Testis (tissue), 3 donors: ENCODE results near the gene DMRT2. TPM values are rescaled to one million over a fixed set of nuclear protein-coding genes. Genes with fewer than 3 reads are reported as not detected.
A peak's percentile ranks its signal among the peaks of the same experiment; 100 is the strongest.

ENCODE experiments used
- DNase-seq: peaks from one replicate; pipeline ENCODE4 v3.0.0-alpha.2; 2019
- H3K27ac ChIP-seq, 2 donors: fragments of 200-600 bp; sonication (generic); one replicate each; pipeline ENCODE4 v1.5.1; 2019
- H3K27me3 ChIP-seq: fragments of 200-600 bp; sonication (generic); one replicate; pipeline ENCODE4 v1.5.1; 2019
- H3K36me3 ChIP-seq: fragments of 200-600 bp; sonication (generic); one replicate; pipeline ENCODE4 v1.5.1; 2017; ENCODE audit warnings: low read depth; ENCODE audit errors: missing control alignments
- H3K4me1 ChIP-seq: fragments of 200-600 bp; sonication (generic); one replicate; pipeline ENCODE4 v1.5.1; 2019
- H3K4me3 ChIP-seq, 2 donors: fragments of 200-600 bp; sonication (generic); one replicate each; pipeline ENCODE4 v1.5.1; 2017 to 2019
- H3K9me3 ChIP-seq: fragments of 200-600 bp; sonication (generic); one replicate; pipeline ENCODE4 v1.5.1; 2017
- POLR2A ChIP-seq: fragments of 450-650 bp; IDR thresholded peaks from one replicate; pipeline ENCODE4 v1.6.1; 2017; ENCODE audit warnings: antibody characterized with exemption, mild to moderate bottlenecking, moderate library complexity
- WGBS, 2 donors: methylation state at CpG; one replicate each; pipeline ENCODE4 v1.1.5; 2018; 5-methylcytosine and 5-hydroxymethylcytosine counted together
- intact Hi-C: fragments of 100-400 bp; cut with DNase I; formaldehyde crosslinking; loops from one replicate; pipeline ENCODE4 v1.15.1; 2023; ENCODE audit warnings: low total_unique reads
- polyA plus RNA-seq: library from polyadenylated mRNA; stranded (reverse); fragments of 350-450 nt; fragmentation: Illumina TruSeq; extraction: RNeasy Lipid Tissue Mini Kit (QIAGEN cat#74804); gene quantifications from one replicate; pipeline ENCODE4 v1.2.3, GENCODE V29; 2014; ENCODE audit warnings: low read depth, low replicate concordance; ENCODE audit not compliant: insufficient read depth
- total RNA-seq, 2 donors: library from RNA; depleted of rRNA; stranded (reverse); fragments of >200 nt; gene quantifications; one replicate each; pipeline ENCODE4 v1.2.3, GENCODE V29; 2016
- TF ChIP-seq, protein P1 (sequence below), 3 experiments: fragments of 450-650 bp in 2 of 3; fragments of 200-600 bp in 1 of 3; sonication (generic) in 1 of 3; IDR thresholded peaks; one replicate each; pipeline ENCODE4 v1.5.1; 2016 to 2019; ENCODE audit warnings: antibody characterized with exemption in 3 of 3, mild to moderate bottlenecking in 2 of 3, moderate library complexity in 1 of 3

DMRT2 gene
- total and polyA plus RNA-seq, 3 donors from 2014 or later: 1.7 to 4.6 (median 2.1) TPM

DNA sequence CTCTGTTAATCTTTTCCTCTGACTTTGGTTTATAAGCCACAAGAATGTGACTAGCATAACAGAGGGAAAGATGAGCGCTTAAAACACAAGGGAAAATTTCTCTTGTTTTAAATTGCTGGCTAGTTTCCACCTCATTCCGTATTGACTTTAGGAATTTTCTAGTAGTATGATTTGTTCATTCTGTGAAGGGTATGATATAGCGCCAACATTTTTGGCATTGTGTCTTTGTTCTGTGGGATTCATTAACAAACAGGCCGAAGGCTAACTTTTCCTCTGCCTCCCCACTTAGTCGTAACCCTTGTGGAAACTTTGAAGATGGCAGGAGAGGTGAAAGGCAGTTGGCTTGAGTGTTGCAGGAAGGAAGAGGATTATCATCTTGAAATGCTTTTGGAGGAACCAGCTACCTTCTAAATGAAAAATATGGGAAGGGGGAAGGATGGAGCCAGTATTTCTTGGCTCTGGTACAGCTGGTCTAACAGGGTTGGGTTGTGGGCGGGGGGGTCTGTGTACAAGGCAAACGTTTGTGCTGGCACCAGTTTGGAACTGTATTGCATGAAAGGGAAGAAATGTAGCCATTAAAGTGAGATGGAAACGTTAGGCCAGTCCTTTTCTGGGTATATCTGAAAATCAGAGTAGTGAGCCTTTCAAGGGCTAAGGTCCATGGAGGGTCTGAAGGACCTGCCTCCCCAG, 21.5 kb upstream of the DMRT2 start:
- intact Hi-C loops: no loop called here
- TF ChIP-seq, protein P1, sequence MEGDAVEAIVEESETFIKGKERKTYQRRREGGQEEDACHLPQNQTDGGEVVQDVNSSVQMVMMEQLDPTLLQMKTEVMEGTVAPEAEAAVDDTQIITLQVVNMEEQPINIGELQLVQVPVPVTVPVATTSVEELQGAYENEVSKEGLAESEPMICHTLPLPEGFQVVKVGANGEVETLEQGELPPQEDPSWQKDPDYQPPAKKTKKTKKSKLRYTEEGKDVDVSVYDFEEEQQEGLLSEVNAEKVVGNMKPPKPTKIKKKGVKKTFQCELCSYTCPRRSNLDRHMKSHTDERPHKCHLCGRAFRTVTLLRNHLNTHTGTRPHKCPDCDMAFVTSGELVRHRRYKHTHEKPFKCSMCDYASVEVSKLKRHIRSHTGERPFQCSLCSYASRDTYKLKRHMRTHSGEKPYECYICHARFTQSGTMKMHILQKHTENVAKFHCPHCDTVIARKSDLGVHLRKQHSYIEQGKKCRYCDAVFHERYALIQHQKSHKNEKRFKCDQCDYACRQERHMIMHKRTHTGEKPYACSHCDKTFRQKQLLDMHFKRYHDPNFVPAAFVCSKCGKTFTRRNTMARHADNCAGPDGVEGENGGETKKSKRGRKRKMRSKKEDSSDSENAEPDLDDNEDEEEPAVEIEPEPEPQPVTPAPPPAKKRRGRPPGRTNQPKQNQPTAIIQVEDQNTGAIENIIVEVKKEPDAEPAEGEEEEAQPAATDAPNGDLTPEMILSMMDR (IDR thresholded peaks at IDR 0.05): no peak
- no peak for TF ChIP-seq POLR2A
- Histone ChIP-seq H3K27ac (no peak overlapping the region), H3K27me3 (no peaks in the 10 kb centered on the region), H3K4me3 (no peak overlapping the region), H3K36me3 (no peaks in the 10 kb centered on the region), H3K9me3 (no peaks in the 10 kb centered on the region), H3K4me1 (no peaks in the 10 kb centered on the region)
- no peak for DNase-seq
- 64 to 70% methylated on average over 8 of the region's 8 CpGs for WGBS, 2 donors

DNA sequence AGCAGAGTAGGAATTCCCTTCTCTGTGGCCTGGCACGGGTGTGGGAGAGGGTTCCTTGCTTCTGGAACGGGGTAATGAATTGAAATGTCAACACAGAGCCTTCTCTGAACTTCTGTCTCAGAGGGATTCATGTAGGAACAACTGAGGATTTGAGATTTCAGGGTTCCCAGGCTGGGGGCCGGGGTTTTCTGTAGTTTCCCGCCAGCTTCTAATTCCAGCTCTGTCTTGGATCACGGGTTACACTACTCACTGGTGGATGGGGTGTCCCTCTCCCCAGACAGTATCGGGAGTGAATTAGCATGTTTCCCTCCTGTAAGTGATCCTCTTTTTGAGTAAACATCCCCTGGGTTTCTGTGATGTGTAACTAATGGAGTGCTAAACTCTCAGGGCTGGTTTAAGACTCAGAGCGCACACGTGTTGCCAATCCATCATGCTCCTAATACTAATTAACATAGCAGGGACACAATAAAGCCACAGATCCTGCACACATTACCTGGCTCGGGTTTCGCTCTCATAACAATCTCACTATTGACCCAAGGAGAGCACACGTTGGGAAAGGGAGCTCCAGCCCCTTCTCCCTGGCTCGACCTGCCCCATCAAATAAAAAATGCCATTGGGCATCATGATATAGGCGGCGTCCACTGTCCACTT, 18.1 kb upstream of the DMRT2 start:
- Histone ChIP-seq H3K27ac (no peak overlapping the region), H3K36me3 (no peaks in the 10 kb centered on the region), H3K4me1 (no peaks in the 10 kb centered on the region), H3K27me3 (no peaks in the 10 kb centered on the region), H3K4me3 (no peak overlapping the region), H3K9me3 (no peaks in the 10 kb centered on the region)
- WGBS, 2 donors: 68 to 73% methylated on average over 12 to 14 of the region's 14 CpGs
- DNase-seq: no peak
- intact Hi-C loops: no loop called here
- no peak for TF ChIP-seq POLR2A
- TF ChIP-seq, protein P1 (IDR thresholded peaks at IDR 0.05): no peak

DNA sequence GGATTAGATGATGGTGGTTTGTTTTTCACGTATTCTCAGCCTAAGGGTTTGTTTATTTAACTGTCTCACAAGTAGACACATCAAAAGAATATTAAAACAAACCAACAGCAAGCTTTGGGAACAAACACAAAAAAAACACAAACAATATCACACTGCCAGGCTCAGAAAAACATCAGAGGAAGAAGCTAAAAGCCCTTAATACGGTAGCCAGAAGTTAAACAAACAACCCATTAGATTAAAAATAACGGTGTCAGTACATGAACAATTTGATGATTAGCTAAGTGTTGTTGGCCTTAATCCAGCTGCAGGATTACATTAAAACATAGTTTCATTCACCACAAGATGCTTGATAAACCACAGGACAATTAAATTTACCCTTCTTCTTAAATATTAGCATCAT, 15.9 kb upstream of the DMRT2 start:
- H3K9me3 ChIP-seq: no peaks in the 10 kb centered on the region
- TF ChIP-seq, protein P1 (IDR thresholded peaks at IDR 0.05): no peak
- no peak for TF ChIP-seq POLR2A
- H3K27ac ChIP-seq: no peak overlapping the region
- intact Hi-C loops: no loop called here
- no peak for DNase-seq
- WGBS, 2 donors: 34 to 66% methylated on average over 3 of the region's 3 CpGs
- H3K27me3 ChIP-seq: no peaks in the 10 kb centered on the region
- no peaks in the 10 kb centered on the region for H3K4me1 ChIP-seq
- H3K36me3 ChIP-seq: no peaks in the 10 kb centered on the region
- H3K4me3 ChIP-seq: no peak overlapping the region

DNA sequence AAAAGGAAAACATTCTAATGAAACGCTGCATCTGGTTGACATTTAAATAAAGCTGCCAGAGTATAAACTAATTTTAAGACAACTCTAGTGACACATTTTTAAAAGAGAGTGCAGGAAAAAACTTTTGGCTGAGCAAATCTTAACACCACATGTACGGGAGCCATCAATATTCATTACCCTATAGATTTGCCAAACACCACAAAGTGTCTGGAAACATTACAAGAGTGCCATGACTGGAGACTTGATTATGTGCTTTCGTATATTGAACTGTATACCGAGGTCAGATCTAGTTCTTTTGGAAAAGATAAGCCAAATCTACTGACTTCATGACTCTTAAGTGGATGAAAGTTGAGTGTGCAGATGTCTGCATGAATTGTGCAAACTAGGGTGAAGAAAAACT, 10.6 kb upstream of the DMRT2 start:
- Histone ChIP-seq H3K27ac (no peak overlapping the region), H3K4me1 (no peaks in the 10 kb centered on the region), H3K4me3 (no peak overlapping the region), H3K27me3 (no peaks in the 10 kb centered on the region), H3K36me3 (no peaks in the 10 kb centered on the region), H3K9me3 (no peaks in the 10 kb centered on the region)
- intact Hi-C loops: no loop called here
- no peak for TF ChIP-seq POLR2A
- TF ChIP-seq, protein P1 (IDR thresholded peaks at IDR 0.05): no peak
- no peak for DNase-seq
- WGBS, 2 donors: 71 to 81% methylated on average over 4 of the region's 4 CpGs

DNA sequence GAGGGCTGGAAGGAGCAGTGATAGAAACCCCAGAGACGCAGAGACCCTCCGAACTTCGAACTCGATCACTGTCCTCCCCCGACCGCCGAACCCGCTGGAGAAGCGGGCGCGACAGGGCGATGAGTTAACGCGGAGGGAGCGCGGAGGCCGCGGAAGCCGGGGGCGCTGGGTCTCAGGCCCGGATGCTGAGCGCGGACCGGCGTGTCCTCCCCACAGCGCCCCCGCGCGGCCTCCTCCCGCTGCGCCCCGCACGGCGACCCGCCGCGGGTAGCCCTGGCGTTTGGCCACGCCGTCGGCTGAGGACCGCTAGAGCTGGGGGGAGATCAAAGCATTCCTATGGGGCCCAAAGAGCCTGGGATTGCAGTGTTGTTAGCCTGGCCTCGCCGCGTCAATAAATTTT, 7.7 kb upstream of the DMRT2 start:
- H3K9me3 ChIP-seq: no peaks in the 10 kb centered on the region
- no peaks in the 10 kb centered on the region for H3K36me3 ChIP-seq
- intact Hi-C loops: no loop called here
- DNase-seq: peak; percentile 73
- H3K27ac ChIP-seq: no peak overlapping the region
- H3K4me1 ChIP-seq: peaks cover 5% of the 10 kb centered on the region
- no peaks in the 10 kb centered on the region for H3K27me3 ChIP-seq
- TF ChIP-seq, protein P1 (IDR thresholded peaks at IDR 0.05): peak; percentile 68 to 79 (median 74)
- TF ChIP-seq POLR2A: no peak
- 0 to 1% methylated on average over 8 to 45 of the region's 45 CpGs for WGBS, 2 donors
- peak overlapping the region; percentile 39 to 53 for H3K4me3 ChIP-seq
